Panc1 (cell line): ENCODE results near the gene CAAP1. TPM values are rescaled to one million over a fixed set of nuclear protein-coding genes. Genes with fewer than 3 reads are reported as not detected.

Experiments
- ATAC-seq: fragments of 200-7000 bp; cut with Tn5 transposase; 2 replicates; pipeline ENCODE4 v1.9.1; 2020; ENCODE audit warnings: mild to moderate bottlenecking, moderate library complexity
- BruUV-seq: library from RNA; stranded (reverse); fragments of 400-500 nt; replicated peaks from 2 replicates; lab custom pipeline; 2021; lab: Mats Ljungman, UMichigan
- CTCF ChIA-PET: fragments of 300-600 bp; sonication (Branson Sonifier 250); formaldehyde crosslinking; loops from one replicate; lab custom pipeline; 2022; ENCODE audit warnings: antibody characterized with exemption; lab: Charles Lee
- POLR2A ChIA-PET: fragments of 300-600 bp; sonication (Branson Sonifier 250); formaldehyde crosslinking; loops from one replicate; lab custom pipeline; 2022; ENCODE audit warnings: antibody characterized with exemption; lab: Charles Lee
- DNase-seq: peaks from one replicate; pipeline ENCODE4 v3.0.0-alpha.2; 2010; ENCODE audit warnings: low read depth, low spot score
- H3K27ac ChIP-seq: 2 replicates; pipeline ENCODE4 v1.5.1; 2011; ENCODE audit warnings: mild to moderate bottlenecking, low read length, inconsistent platforms
- H3K27me3 ChIP-seq: fragments of 200-500 bp; sonication (Bioruptor generic); 2 replicates; pipeline ENCODE4 v1.6.0; 2014; ENCODE audit warnings: low read length, inconsistent platforms; ENCODE audit not compliant: control insufficient read depth, insufficient read depth
- H3K36me3 ChIP-seq: fragments of 200-500 bp; sonication (Bioruptor generic); 2 replicates; pipeline ENCODE4 v1.5.1; 2014; ENCODE audit warnings: inconsistent platforms, mild to moderate bottlenecking, low read length, moderate library complexity; ENCODE audit not compliant: control insufficient read depth, insufficient read depth
- H3K4me1 ChIP-seq: 2 replicates; pipeline ENCODE4 v1.5.1; 2011; ENCODE audit warnings: inconsistent platforms, mild to moderate bottlenecking, low read length, moderate library complexity; ENCODE audit not compliant: control insufficient read depth, insufficient read depth
- H3K4me3 ChIP-seq, 2 experiments: 2 replicates each; pipeline ENCODE4 v1.5.1; 2011 to 2012; ENCODE audit warnings: low read depth in 2 of 2, low read length in 2 of 2, mild to moderate bottlenecking in 2 of 2, inconsistent platforms in 1 of 2, moderate library complexity in 1 of 2
- H3K9me3 ChIP-seq: fragments of 200-500 bp; sonication (Bioruptor generic); 2 replicates; pipeline ENCODE4 v1.5.1; 2014; ENCODE audit warnings: low read depth, mild to moderate bottlenecking, inconsistent platforms, low read length, moderate library complexity; ENCODE audit not compliant: control insufficient read depth, insufficient read depth
- CTCF ChIP-seq: fragments of 450-650 bp; IDR thresholded peaks from 2 replicates; pipeline ENCODE4 v1.5.1; 2017; ENCODE audit warnings: mild to moderate bottlenecking
- POLR2AphosphoS5 ChIP-seq: IDR thresholded peaks from 2 replicates; pipeline ENCODE4 v1.6.1; 2012; ENCODE audit warnings: mild to moderate bottlenecking, low read depth, low read length, moderate library complexity
- REST ChIP-seq, 2 experiments: IDR thresholded peaks; 2 replicates each; pipeline ENCODE4 v1.6.1; 2011 to 2012; ENCODE audit warnings: low read depth in 2 of 2, control low read depth in 1 of 2, low read length in 1 of 2, mild to moderate bottlenecking in 1 of 2, moderate library complexity in 1 of 2; ENCODE audit not compliant: insufficient read depth in 1 of 2
- SIN3A ChIP-seq: IDR thresholded peaks from 2 replicates; pipeline ENCODE4 v1.6.1; 2012; ENCODE audit warnings: low read depth, mild to moderate bottlenecking, low read length, moderate library complexity, borderline replicate concordance; ENCODE audit not compliant: insufficient read depth
- TCF7L2 ChIP-seq: IDR thresholded peaks from 2 replicates; pipeline ENCODE4 v1.6.1; 2011; ENCODE audit warnings: mild to moderate bottlenecking, low read depth, low read length, inconsistent platforms
- in situ Hi-C: cut with HindIII; loops from 2 replicates; pipeline ENCODE4 v1.10.0; 2016; ENCODE audit warnings: low sequenced_read_pairs, low pct_unique_long_range_greater_than_20kb
- intact Hi-C: fragments of 100-400 bp; cut with micrococcal nuclease; formaldehyde crosslinking; loops from one replicate; pipeline ENCODE4 v1.10.0; 2022; ENCODE audit not compliant: unreplicated experiment
- total RNA-seq: library from RNA; stranded (reverse); gene quantifications from one replicate; pipeline ENCODE4 v1.2.1, GENCODE V29; 2021; ENCODE audit not compliant: unreplicated experiment

The CAAP1 gene
- total RNA-seq, 1 experiment from 2014 or later: 7.2 TPM

- ChIA-PET POLR2A (no interaction called here), CTCF (no interaction called here)
- Histone ChIP-seq H3K4me1 (no peaks in the 10 kb centered on the region), H3K27me3 (no peaks in the 10 kb centered on the region), H3K9me3 (no peaks in the 10 kb centered on the region), H3K36me3 (no peaks in the 10 kb centered on the region; the same call in 1 of the 2 replicates), H3K4me3 (no peak overlapping the region), H3K27ac (no peak overlapping the region)
- BruUV-seq: no TSS peak
- ATAC-seq (no peak), DNase-seq (no peak)
- TF ChIP-seq REST (IDR thresholded peaks at IDR 0.05; ENCODE audit: insufficient read depth in 1 of 2, low read depth in 2 of 2, low read length in 1 of 2) (no peak), SIN3A (no peak), CTCF (no peak), POLR2AphosphoS5 (no peak), TCF7L2 (no peak)
- intact Hi-C loops: no loop called here
- in situ Hi-C loops: no loop called here
These were observed 47.5 kb upstream of the CAAP1 start for GRCh38 chr9:26939955-26940711.

GRCh38 chr9:26937816-26938371 lies 45.3 kb upstream of the CAAP1 start:
- Histone ChIP-seq H3K27ac (no peak overlapping the region), H3K27me3 (no peaks in the 10 kb centered on the region), H3K36me3 (no peaks in the 10 kb centered on the region; the same call in 1 of the 2 replicates), H3K4me1 (no peaks in the 10 kb centered on the region), H3K9me3 (no peaks in the 10 kb centered on the region), H3K4me3 (no peak overlapping the region)
- TF ChIP-seq TCF7L2: no peak
- TF ChIP-seq CTCF: no peak
- TF ChIP-seq SIN3A: no peak
- no TSS peak for BruUV-seq
- POLR2A ChIA-PET: no interaction called here
- intact Hi-C loops: no loop called here
- DNase-seq (no peak), ATAC-seq (no peak)
- in situ Hi-C loops: no loop called here
- CTCF ChIA-PET: no interaction called here
